ENCODE data around the gene DNAJC6. TPM values are rescaled to one million over a fixed set of nuclear protein-coding genes. Genes with fewer than 3 reads are reported as not detected.

Gene DNAJC6
- total RNA-seq, 8 experiments from 2014 or later = 7.1 to 76.8 (median 41.3) TPM

- H3K4me1 ChIP-seq (replicated peaks in 1 of 2) = peaks cover 3 to 31% of the 10 kb centered on the region in 2 donors
- peak overlapping the region; percentile 44 to 68 (median 59) for H3K4me3 ChIP-seq
- H3K27ac ChIP-seq = peak overlapping the region; percentile 73 to 83
- in situ Hi-C loops (cut with MboI; ENCODE audit: low pct_unique_long_range_greater_than_20kb in 2 of 9, low sequenced_read_pairs in 9 of 9, unreplicated experiment in 9 of 9) = no loop called here
- 0% methylated on average over 1 to 7 of the region's 12 CpGs; no CpG with 5 or more reads in 5 of the 10 experiments for WGBS, 10 experiments
- ATAC-seq (replicated peaks in 6 of 8) = peak in 6 of 8 experiments; percentile 53 to 69 (median 64)
These were observed 790 bp downstream of the DNAJC6 start for GRCh38 chr1:65310078-65310587.

DNA sequence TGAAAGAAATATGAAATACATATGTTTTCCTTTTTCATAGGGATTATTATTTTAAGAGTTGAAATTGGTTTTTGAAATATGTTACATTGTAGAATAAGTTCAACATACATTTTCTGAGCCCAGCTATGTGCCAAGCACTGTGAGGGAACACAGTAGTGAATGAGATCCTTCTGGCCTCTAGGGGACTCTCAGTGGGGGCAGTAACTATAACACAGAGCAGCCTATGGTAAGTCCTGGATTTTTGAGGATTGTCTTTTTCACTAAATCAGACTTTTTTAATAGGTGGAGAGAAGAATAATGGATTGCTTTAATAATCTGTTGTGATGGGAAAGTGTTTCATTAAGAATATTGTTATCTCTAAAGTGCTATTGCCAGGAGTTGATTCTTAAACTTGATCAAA is 2.4 kb downstream of the DNAJC6 start:
- H3K4me3 ChIP-seq = no peak overlapping the region
- ATAC-seq (replicated peaks in 6 of 8) = no peak
- H3K4me1 ChIP-seq (replicated peaks in 1 of 2) = peaks cover 3 to 31% of the 10 kb centered on the region in 2 donors
- H3K27ac ChIP-seq = no peak overlapping the region
- in situ Hi-C loops (cut with MboI; ENCODE audit: low pct_unique_long_range_greater_than_20kb in 2 of 9, low sequenced_read_pairs in 9 of 9, unreplicated experiment in 9 of 9) = no loop called here

DNA sequence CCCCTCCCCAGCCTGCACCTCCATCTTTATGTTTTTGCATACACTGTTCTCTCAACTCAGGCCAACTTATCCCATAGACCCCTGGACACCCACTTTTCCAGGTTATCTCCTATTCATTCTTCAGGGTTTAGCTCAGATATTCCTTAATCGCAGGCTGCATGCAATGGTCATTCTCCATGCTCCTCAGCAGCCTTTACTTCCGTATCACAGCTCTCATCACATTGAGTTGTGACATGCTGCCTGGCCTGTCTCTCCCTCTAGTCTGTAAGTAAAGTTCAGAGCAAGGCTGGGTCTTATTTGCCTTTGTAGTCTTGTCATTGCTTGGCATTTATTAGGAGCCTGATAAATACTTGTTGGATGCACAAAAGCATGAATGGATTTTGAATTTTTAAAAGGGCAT is 6.9 kb downstream of the DNAJC6 start:
- Histone ChIP-seq H3K4me3 (no peak overlapping the region), H3K4me1 (replicated peaks in 1 of 2) (peaks cover 0 to 10% of the 10 kb centered on the region in 2 donors), H3K27ac (no peak overlapping the region)
- in situ Hi-C loops (cut with MboI; ENCODE audit: low pct_unique_long_range_greater_than_20kb in 2 of 9, low sequenced_read_pairs in 9 of 9, unreplicated experiment in 9 of 9) = no loop called here
- 67 to 93% (median 81%) methylated on average over 1 to 2 of the region's 2 CpGs; no CpG with 5 or more reads in 2 of the 10 experiments for WGBS, 10 experiments
- ATAC-seq (replicated peaks in 6 of 8) = no peak

DNA sequence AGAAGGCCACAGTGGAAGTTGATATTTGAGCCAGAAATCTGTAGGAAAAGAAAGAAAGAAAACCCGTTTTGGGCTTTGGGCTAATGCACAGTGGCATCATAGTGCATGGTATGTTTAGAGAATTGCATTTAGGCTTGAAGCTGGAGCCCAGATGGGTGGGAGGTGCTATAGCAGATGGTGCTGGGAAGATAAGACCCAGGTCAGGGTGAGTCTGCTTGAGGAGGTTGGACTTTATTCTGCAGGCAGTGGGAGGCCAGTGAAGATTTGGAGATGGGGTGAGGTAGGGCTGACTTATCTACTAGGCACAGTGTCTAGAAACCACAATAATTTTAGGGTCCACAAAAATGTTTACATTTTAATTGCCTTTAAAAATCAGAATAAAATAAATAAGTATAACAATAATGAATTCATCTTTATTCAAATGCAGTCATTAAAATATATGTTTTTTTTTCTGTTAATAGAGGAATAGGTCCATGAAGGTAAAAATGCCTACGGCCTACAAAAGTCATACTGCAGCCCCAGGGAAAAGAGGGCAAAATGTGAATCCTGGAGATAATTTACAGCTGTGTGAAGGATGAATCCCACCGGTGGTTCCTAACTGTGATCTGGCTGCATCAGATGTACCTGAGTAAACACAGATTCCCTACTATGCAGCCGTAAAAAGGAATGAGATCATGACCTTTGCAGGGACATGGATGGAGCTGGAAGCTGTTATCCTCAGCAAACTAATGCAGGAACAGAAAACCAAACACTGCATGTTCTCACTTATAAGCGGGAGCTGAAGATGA is 8.7 kb downstream of the DNAJC6 start:
- 24 to 90% (median 77%) methylated on average over 2 to 5 of the region's 5 CpGs for WGBS, 10 experiments
- in situ Hi-C loops (cut with MboI; ENCODE audit: low pct_unique_long_range_greater_than_20kb in 2 of 9, low sequenced_read_pairs in 9 of 9, unreplicated experiment in 9 of 9) = no loop called here
- Histone ChIP-seq H3K27ac (no peak overlapping the region), H3K4me3 (no peak overlapping the region), H3K4me1 (replicated peaks in 1 of 2) (no peaks in the 10 kb centered on the region)
- peak in 1 of 8 experiments; percentile 59 for ATAC-seq (replicated peaks in 6 of 8)

DNA sequence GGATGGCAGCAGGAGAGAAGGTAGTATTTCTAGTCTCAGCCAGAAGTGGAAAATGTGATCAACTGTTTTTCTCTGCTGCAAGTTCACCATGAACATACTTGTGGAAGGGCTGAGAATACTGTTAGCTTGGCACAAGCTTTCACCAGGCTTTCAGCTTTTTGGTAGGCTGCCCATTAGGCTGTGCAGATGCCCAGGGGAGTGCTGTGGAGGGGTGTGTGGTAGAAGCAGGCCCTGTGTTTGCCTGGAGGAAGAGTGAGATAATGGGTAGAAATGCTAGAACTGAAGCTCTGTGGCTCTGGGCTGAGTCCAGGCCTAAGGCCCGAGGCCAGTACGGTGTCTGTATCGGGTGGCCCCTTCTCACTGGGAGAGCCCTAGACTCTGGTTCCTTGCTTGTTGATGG is 9.8 kb downstream of the DNAJC6 start:
- WGBS, 10 experiments = 67 to 100% (median 100%) methylated on average over 1 to 3 of the region's 3 CpGs; no CpG with 5 or more reads in 2 of the 10 experiments
- Histone ChIP-seq H3K4me3 (no peak overlapping the region), H3K27ac (no peak overlapping the region), H3K4me1 (replicated peaks in 1 of 2) (no peaks in the 10 kb centered on the region)
- ATAC-seq (replicated peaks in 6 of 8) = no peak
- in situ Hi-C loops (cut with MboI; ENCODE audit: low pct_unique_long_range_greater_than_20kb in 2 of 9, low sequenced_read_pairs in 9 of 9, unreplicated experiment in 9 of 9) = no loop called here

GRCh38 chr1:65319754-65320153 is 10.4 kb downstream of the DNAJC6 start:
- peak in 1 of 8 experiments; percentile 55 for ATAC-seq (replicated peaks in 6 of 8)
- in situ Hi-C loops (cut with MboI; ENCODE audit: low pct_unique_long_range_greater_than_20kb in 2 of 9, low sequenced_read_pairs in 9 of 9, unreplicated experiment in 9 of 9) = no loop called here
- no peaks in the 10 kb centered on the region for H3K4me1 ChIP-seq (replicated peaks in 1 of 2)
- no peak overlapping the region for H3K27ac ChIP-seq
- H3K4me3 ChIP-seq = no peak overlapping the region
- 67 to 100% (median 91%) methylated on average over 1 of the region's 1 CpG for WGBS, 10 experiments

- in situ Hi-C loops (cut with MboI; ENCODE audit: low pct_unique_long_range_greater_than_20kb in 2 of 9, low sequenced_read_pairs in 9 of 9, unreplicated experiment in 9 of 9) = no loop called here
- ATAC-seq (replicated peaks in 6 of 8) = no peak
- 0 to 79% (median 20%) methylated on average over 1 to 2 of the region's 2 CpGs; no CpG with 5 or more reads in 2 of the 10 experiments for WGBS, 10 experiments
- H3K27ac ChIP-seq = no peak overlapping the region
- H3K4me1 ChIP-seq (replicated peaks in 1 of 2) = no peaks in the 10 kb centered on the region
- no peak overlapping the region for H3K4me3 ChIP-seq
These were observed 12.5 kb downstream of the DNAJC6 start for GRCh38 chr1:65321879-65322278.

DNA sequence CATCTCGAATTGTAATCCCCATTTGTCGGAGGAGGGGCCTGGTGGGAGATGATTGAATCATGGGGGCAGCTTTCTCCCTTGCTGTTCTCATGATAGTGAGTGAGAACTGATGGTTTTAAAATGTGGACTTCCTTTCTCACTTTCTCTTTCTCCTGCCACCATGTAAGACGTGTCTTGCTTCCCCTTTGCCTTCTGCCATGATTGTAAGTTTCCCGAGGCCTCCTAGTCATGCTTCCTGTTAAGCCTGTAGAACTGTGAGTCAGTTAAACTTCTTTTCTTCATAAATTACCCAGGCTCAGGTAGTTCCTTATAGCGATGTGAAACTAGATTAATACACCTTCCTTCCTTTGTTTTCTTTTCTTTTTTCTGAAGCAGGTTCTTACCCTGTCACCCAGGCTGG is 13.9 kb downstream of the DNAJC6 start:
- no peak overlapping the region for H3K27ac ChIP-seq
- no peak overlapping the region for H3K4me3 ChIP-seq
- in situ Hi-C loops (cut with MboI; ENCODE audit: low pct_unique_long_range_greater_than_20kb in 2 of 9, low sequenced_read_pairs in 9 of 9, unreplicated experiment in 9 of 9) = no loop called here
- ATAC-seq (replicated peaks in 6 of 8) = no peak
- H3K4me1 ChIP-seq (replicated peaks in 1 of 2) = no peaks in the 10 kb centered on the region
- WGBS, 10 experiments = 49 to 100% (median 80%) methylated on average over 1 to 5 of the region's 5 CpGs; no CpG with 5 or more reads in 2 of the 10 experiments

- ATAC-seq (replicated peaks in 6 of 8) = no peak
- Histone ChIP-seq H3K4me1 (replicated peaks in 1 of 2) (no peaks in the 10 kb centered on the region), H3K4me3 (no peak overlapping the region), H3K27ac (no peak overlapping the region)
- WGBS, 10 experiments = 0 to 100% (median 100%) methylated on average over 1 of the region's 1 CpG; no CpG with 5 or more reads in 2 of the 10 experiments
- in situ Hi-C loops (cut with MboI; ENCODE audit: low pct_unique_long_range_greater_than_20kb in 2 of 9, low sequenced_read_pairs in 9 of 9, unreplicated experiment in 9 of 9) = no loop called here
These were observed 20.7 kb downstream of the DNAJC6 start for GRCh38 chr1:65330021-65330420.

DNA sequence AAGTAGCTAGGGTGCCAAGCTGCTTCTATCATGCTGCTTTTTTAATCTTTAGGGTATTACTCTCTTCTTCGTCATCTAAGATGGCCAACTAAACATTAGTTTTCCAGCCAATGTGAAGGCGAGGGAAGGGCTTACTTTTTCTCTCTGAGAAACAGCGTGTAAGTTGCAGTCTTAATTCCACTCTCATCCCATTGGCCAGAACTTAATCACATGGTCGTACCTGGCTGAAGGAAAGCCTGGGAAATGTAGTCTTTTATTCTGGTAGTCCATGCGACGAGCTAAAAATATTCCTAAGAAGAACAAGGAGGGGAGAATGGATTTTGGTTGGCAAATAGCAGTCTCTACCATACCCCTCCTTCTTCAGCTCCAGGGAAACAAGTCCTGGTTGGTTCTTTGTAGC is 21.5 kb downstream of the DNAJC6 start:
- H3K4me3 ChIP-seq = no peak overlapping the region
- ATAC-seq (replicated peaks in 6 of 8) = no peak
- in situ Hi-C loops (cut with MboI; ENCODE audit: low pct_unique_long_range_greater_than_20kb in 2 of 9, low sequenced_read_pairs in 9 of 9, unreplicated experiment in 9 of 9) = no loop called here
- H3K27ac ChIP-seq = no peak overlapping the region
- 14 to 100% (median 66%) methylated on average over 1 to 6 of the region's 6 CpGs; no CpG with 5 or more reads in 2 of the 10 experiments for WGBS, 10 experiments
- H3K4me1 ChIP-seq (replicated peaks in 1 of 2) = no peaks in the 10 kb centered on the region

GRCh38 chr1:65332821-65333220 is 23.5 kb downstream of the DNAJC6 start:
- in situ Hi-C loops (cut with MboI; ENCODE audit: low pct_unique_long_range_greater_than_20kb in 2 of 9, low sequenced_read_pairs in 9 of 9, unreplicated experiment in 9 of 9) = no loop called here
- H3K4me3 ChIP-seq = no peak overlapping the region
- no peak overlapping the region for H3K27ac ChIP-seq
- ATAC-seq (replicated peaks in 6 of 8) = no peak
- 45 to 92% (median 83%) methylated on average over 1 of the region's 1 CpG for WGBS, 10 experiments
- no peaks in the 10 kb centered on the region for H3K4me1 ChIP-seq (replicated peaks in 1 of 2)

GRCh38 chr1:65334081-65334480 is 24.7 kb downstream of the DNAJC6 start:
- Histone ChIP-seq H3K4me1 (replicated peaks in 1 of 2) (no peaks in the 10 kb centered on the region), H3K27ac (no peak overlapping the region), H3K4me3 (no peak overlapping the region)
- ATAC-seq (replicated peaks in 6 of 8) = no peak
- in situ Hi-C loops (cut with MboI; ENCODE audit: low pct_unique_long_range_greater_than_20kb in 2 of 9, low sequenced_read_pairs in 9 of 9, unreplicated experiment in 9 of 9) = no loop called here
- 60 to 100% (median 82%) methylated on average over 1 to 2 of the region's 2 CpGs; no CpG with 5 or more reads in 1 of the 10 experiments for WGBS, 10 experiments

- H3K27ac ChIP-seq = no peak overlapping the region
These were observed 30.6 kb downstream of the DNAJC6 start for GRCh38 chr1:65339866-65340468.

More at GRCh38 chr1:65339866-65340468, 30.6 kb downstream of the DNAJC6 start:
- WGBS, 10 experiments = 20 to 100% (median 85%) methylated on average over 1 to 3 of the region's 3 CpGs; no CpG with 5 or more reads in 2 of the 10 experiments
- in situ Hi-C loops (cut with MboI; ENCODE audit: low pct_unique_long_range_greater_than_20kb in 2 of 9, low sequenced_read_pairs in 9 of 9, unreplicated experiment in 9 of 9) = no loop called here
- H3K4me3 ChIP-seq = no peak overlapping the region
- peaks cover 10 to 28% of the 10 kb centered on the region in 2 donors for H3K4me1 ChIP-seq (replicated peaks in 1 of 2)
- ATAC-seq (replicated peaks in 6 of 8) = peak in 5 of 8 experiments; percentile 29 to 66 (median 62)
